Mesendoderm (in vitro differentiated cells): Measurements from ENCODE around the gene XRN2.

Source experiments
- DNase-seq: peaks from one replicate; pipeline ENCODE4 v3.0.0; 2013
- H2AK5ac ChIP-seq: 2 replicates; pipeline ENCODE4 v1.6.1; 2013; ENCODE audit warnings: low read length, inconsistent platforms
- H2BK120ac ChIP-seq: 2 replicates; pipeline ENCODE4 v1.6.1; 2013; ENCODE audit warnings: low read depth, mild to moderate bottlenecking, low read length, moderate library complexity, mixed read lengths
- H2BK15ac ChIP-seq: replicated peaks from 2 replicates; pipeline ENCODE4 v1.6.1; 2013; ENCODE audit warnings: low read depth, mild to moderate bottlenecking, moderate library complexity
- H2BK5ac ChIP-seq: 2 replicates; pipeline ENCODE4 v1.6.1; 2013; ENCODE audit warnings: low read length, inconsistent platforms
- H3K18ac ChIP-seq: 2 replicates; pipeline ENCODE4 v1.6.1; 2013; ENCODE audit warnings: mild to moderate bottlenecking, low read length, mixed read lengths
- H3K23ac ChIP-seq: one replicate; pipeline ENCODE4 v1.6.1; 2013; ENCODE audit warnings: low read length
- H3K27ac ChIP-seq: 2 replicates; pipeline ENCODE4 v1.5.1; 2013; ENCODE audit warnings: low read depth, mild to moderate bottlenecking, inconsistent platforms, low read length, moderate library complexity
- H3K27me3 ChIP-seq: 2 replicates; pipeline ENCODE4 v1.6.1; 2013; ENCODE audit warnings: low read length, control low read depth, mild to moderate bottlenecking, inconsistent platforms; ENCODE audit not compliant: insufficient read depth, poor library complexity
- H3K36me3 ChIP-seq: 2 replicates; pipeline ENCODE4 v1.6.1; 2013; ENCODE audit warnings: low read length, inconsistent platforms; ENCODE audit not compliant: control insufficient read depth, insufficient read depth
- H3K4ac ChIP-seq: one replicate; pipeline ENCODE4 v1.6.1; 2013; ENCODE audit warnings: low read depth, mild to moderate bottlenecking, low read length, moderate library complexity
- H3K4me1 ChIP-seq: 2 replicates; pipeline ENCODE4 v1.6.1; 2013; ENCODE audit warnings: low read depth, low read length, inconsistent platforms; ENCODE audit not compliant: control insufficient read depth
- H3K4me2 ChIP-seq: 2 replicates; pipeline ENCODE4 v1.6.1; 2013; ENCODE audit warnings: low read length
- H3K4me3 ChIP-seq: 2 replicates; pipeline ENCODE4 v1.5.1; 2013; ENCODE audit warnings: mild to moderate bottlenecking, low read length
- H3K56ac ChIP-seq: one replicate; pipeline ENCODE4 v1.6.1; 2013; ENCODE audit warnings: low read length
- H3K79me1 ChIP-seq: 2 replicates; pipeline ENCODE4 v1.6.1; 2013; ENCODE audit warnings: low read length, inconsistent platforms
- H3K79me2 ChIP-seq: 2 replicates; pipeline ENCODE4 v1.6.1; 2013; ENCODE audit warnings: mild to moderate bottlenecking, low read length; ENCODE audit not compliant: control insufficient read depth, insufficient read depth
- H3K9ac ChIP-seq: 2 replicates; pipeline ENCODE4 v1.6.1; 2013; ENCODE audit warnings: low read length, inconsistent platforms
- H4K5ac ChIP-seq: one replicate; pipeline ENCODE4 v1.6.1; 2013; ENCODE audit warnings: low read length
- H4K8ac ChIP-seq: one replicate; pipeline ENCODE4 v1.6.1; 2013; ENCODE audit warnings: low read depth, mild to moderate bottlenecking, control low read depth, low read length, moderate library complexity
- WGBS: extraction: QIAGEN DNeasy Blood & Tissue Kit; methylation state at CpG from one replicate; pipeline ENCODE4 v1.1.7; 2013; ENCODE audit warnings: low lambda C conversion rate, missing lambda C conversion rate; ENCODE audit not compliant: insufficient coverage; ENCODE audit errors: extremely low coverage; 5-methylcytosine and 5-hydroxymethylcytosine counted together

The XRN2 gene

DNA sequence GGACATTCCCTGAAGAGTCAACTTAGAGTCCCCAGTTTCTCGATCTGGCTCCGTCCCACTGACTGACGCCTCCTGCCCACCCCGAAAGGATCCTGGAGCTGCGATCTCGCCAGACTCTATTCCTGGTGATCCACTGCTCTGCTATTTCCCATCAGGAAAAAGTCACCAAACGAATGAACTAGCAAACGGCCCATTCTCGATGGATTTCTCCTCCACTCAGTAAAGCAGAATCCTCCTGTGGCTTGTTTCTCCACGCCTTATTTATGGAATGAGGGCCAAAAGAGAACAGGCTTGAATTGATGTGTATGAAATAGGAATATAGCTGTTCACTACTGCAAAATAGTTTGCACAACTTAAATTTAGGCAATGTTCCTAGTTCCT is 88.8 kb downstream of the XRN2 start:
- H2AK5ac ChIP-seq, result no peak overlapping the region
- H3K9ac ChIP-seq, result no peak overlapping the region
- H4K5ac ChIP-seq, result no peak overlapping the region
- no peak for DNase-seq
- H3K27ac ChIP-seq, result no peak overlapping the region
- WGBS, result no CpG with 5 or more reads among the region's 10 CpGs
- H4K8ac ChIP-seq, result no peak overlapping the region
- H3K23ac ChIP-seq, result no peak overlapping the region
- no peak overlapping the region for H2BK120ac ChIP-seq
- H3K18ac ChIP-seq, result no peak overlapping the region
- peak overlapping the region; percentile 1 for H3K4me2 ChIP-seq
- H2BK5ac ChIP-seq, result no peak overlapping the region
- H3K36me3 ChIP-seq, result no peaks in the 10 kb centered on the region
- H3K4me1 ChIP-seq, result no peaks in the 10 kb centered on the region
- no peaks in the 10 kb centered on the region for H3K79me1 ChIP-seq
- no peak overlapping the region for H3K4me3 ChIP-seq
- H3K4ac ChIP-seq, result no peak overlapping the region
- H3K56ac ChIP-seq, result no peak overlapping the region
- peaks cover 34% of the 10 kb centered on the region for H3K27me3 ChIP-seq
- no peak overlapping the region for H2BK15ac ChIP-seq
- H3K79me2 ChIP-seq, result no peaks in the 10 kb centered on the region

DNA sequence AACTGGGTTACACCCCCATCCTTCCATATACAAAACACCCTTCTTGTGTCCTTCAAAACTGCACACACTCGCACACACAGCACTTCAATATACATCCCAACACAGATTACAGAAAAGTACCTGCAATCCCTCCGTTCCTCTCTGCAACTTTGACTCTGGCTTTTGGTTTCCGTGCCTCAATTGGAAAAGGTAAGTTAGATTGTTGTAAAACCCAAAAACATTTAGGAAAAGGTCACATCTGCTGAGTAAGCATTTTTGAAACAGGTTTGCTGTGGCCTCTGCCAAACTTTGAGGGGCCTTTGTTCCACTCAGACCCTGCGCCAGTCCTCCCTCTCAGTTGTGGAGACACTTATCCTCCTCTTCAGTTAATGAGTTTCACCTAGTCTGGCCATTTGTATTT is 90.0 kb downstream of the XRN2 start:
- Histone ChIP-seq H2BK15ac (no peak overlapping the region), H3K4me3 (no peak overlapping the region), H2BK120ac (no peak overlapping the region), H4K5ac (no peak overlapping the region), H3K4me1 (no peaks in the 10 kb centered on the region), H3K9ac (no peak overlapping the region), H2AK5ac (no peak overlapping the region), H4K8ac (no peak overlapping the region), H3K23ac (no peak overlapping the region), H3K27ac (no peak overlapping the region), H3K36me3 (no peaks in the 10 kb centered on the region), H3K79me2 (no peaks in the 10 kb centered on the region), H3K4me2 (no peak overlapping the region), H3K56ac (no peak overlapping the region), H3K4ac (no peak overlapping the region), H3K79me1 (no peaks in the 10 kb centered on the region), H3K27me3 (peaks cover 46% of the 10 kb centered on the region), H3K18ac (no peak overlapping the region), H2BK5ac (no peak overlapping the region)
- DNase-seq, result no peak
- no CpG with 5 or more reads among the region's 4 CpGs for WGBS

DNA sequence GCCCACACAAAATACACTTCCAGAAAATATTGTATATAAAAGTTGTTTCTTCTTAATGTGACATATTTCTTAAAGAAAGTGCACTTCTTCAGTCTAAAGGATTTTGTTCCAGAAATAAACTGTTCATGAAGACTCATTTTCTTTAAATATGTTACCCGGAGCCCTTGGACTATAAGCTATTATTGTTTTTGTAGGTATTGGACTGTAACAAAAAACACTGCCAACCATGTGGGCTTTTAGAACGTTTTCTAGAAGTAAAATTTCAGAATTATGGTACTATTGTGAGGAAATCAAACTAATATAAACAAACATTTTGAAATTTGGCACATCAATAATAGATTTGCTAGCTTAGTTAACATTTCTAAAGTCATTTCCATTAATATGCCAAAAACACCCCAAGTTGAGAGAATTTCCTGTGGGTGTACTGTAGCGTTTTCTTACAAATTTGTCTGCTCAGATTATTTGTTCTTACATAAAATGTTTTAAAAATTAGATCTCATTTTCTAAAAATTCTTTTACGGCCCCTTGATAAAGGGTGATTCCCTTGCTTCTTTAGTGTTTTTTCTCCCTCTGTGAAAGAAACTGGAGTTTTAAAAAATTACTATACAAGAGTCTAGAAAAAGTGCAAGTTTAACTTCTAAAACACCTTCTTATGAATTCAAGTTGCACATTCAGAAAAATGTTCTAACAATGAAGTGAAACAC is 90.8 kb downstream of the XRN2 start:
- Histone ChIP-seq H3K27me3 (peaks cover 48% of the 10 kb centered on the region), H3K23ac (no peak overlapping the region), H3K4me1 (no peaks in the 10 kb centered on the region), H2BK120ac (no peak overlapping the region), H4K8ac (no peak overlapping the region), H2BK15ac (no peak overlapping the region), H2AK5ac (no peak overlapping the region), H3K56ac (no peak overlapping the region), H3K9ac (no peak overlapping the region), H3K27ac (no peak overlapping the region), H3K4me3 (no peak overlapping the region), H3K4ac (no peak overlapping the region), H3K79me1 (no peaks in the 10 kb centered on the region), H4K5ac (no peak overlapping the region), H2BK5ac (no peak overlapping the region), H3K18ac (no peak overlapping the region), H3K79me2 (no peaks in the 10 kb centered on the region), H3K36me3 (no peaks in the 10 kb centered on the region), H3K4me2 (no peak overlapping the region)
- DNase-seq, result no peak
- WGBS, result no CpG with 5 or more reads among the region's 4 CpGs

DNA sequence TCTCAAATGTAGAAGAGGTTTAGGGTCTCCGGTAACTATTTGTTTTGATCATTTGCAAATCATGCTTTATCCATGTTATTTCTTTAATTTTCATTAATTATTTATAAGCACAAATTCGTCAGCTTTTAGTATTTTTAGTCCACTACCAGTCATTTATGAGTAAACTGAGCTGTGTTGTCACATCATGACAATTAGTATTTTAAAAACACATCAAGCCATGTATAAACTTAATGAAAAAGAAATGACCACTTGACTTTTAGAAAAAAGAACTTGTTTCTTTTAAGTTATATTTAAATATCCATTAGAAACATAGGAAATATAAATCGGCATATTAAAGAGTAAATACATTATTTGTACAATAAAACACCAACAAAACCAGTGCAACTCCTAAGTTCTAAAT is 91.4 kb downstream of the XRN2 start:
- Histone ChIP-seq H3K56ac (no peak overlapping the region), H3K4me3 (no peak overlapping the region), H3K4ac (no peak overlapping the region), H2BK15ac (no peak overlapping the region), H3K4me1 (no peaks in the 10 kb centered on the region), H2AK5ac (no peak overlapping the region), H3K79me2 (no peaks in the 10 kb centered on the region), H2BK120ac (no peak overlapping the region), H3K18ac (no peak overlapping the region), H3K79me1 (no peaks in the 10 kb centered on the region), H3K27me3 (peaks cover 48% of the 10 kb centered on the region), H3K9ac (no peak overlapping the region), H3K23ac (no peak overlapping the region), H4K8ac (no peak overlapping the region), H2BK5ac (no peak overlapping the region), H3K4me2 (no peak overlapping the region), H3K36me3 (no peaks in the 10 kb centered on the region), H4K5ac (no peak overlapping the region), H3K27ac (no peak overlapping the region)
- no peak for DNase-seq
- WGBS, result no CpG with 5 or more reads among the region's 3 CpGs

DNA sequence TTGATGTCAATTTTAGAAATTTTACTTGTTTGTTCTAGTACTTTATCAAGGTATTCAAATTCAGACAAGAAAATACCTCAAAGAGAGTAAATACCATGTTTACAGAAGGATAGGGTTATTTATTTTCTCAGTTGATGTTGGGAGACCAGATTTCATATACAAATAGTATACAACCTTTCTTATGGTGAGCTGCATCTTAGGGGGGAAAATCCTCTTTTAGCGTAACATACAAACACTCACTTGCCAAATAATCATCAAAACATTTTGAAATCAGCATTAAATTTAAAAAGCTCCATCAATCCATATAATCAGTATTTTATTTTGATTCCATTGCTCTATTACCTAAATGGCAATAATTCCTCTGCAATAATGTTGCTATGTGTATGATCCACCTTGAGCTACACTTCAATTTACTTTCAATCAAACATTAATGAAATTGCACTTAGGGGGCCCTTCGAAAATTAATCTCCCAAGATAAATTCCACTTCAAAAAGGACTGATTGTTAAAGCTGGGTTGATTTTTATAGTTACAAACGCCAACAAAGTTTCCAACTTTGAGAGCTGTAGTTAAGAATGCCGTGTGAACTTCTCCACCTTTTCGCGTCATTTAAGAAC is 92.0 kb downstream of the XRN2 start:
- Histone ChIP-seq H3K9ac (no peak overlapping the region), H4K8ac (no peak overlapping the region), H3K4me1 (no peaks in the 10 kb centered on the region), H3K79me2 (no peaks in the 10 kb centered on the region), H3K56ac (no peak overlapping the region), H3K27me3 (peaks cover 48% of the 10 kb centered on the region), H3K27ac (no peak overlapping the region), H3K4me2 (no peak overlapping the region), H2AK5ac (no peak overlapping the region), H3K18ac (no peak overlapping the region), H3K36me3 (no peaks in the 10 kb centered on the region), H2BK15ac (no peak overlapping the region), H3K23ac (no peak overlapping the region), H3K4ac (no peak overlapping the region), H3K79me1 (no peaks in the 10 kb centered on the region), H4K5ac (no peak overlapping the region), H2BK5ac (no peak overlapping the region), H3K4me3 (no peak overlapping the region), H2BK120ac (no peak overlapping the region)
- DNase-seq, result no peak
- WGBS, result no CpG with 5 or more reads among the region's 6 CpGs
